Breast epithelium (tissue), 3 donors: ENCODE results near the gene AHNAK2.

Source experiments
- CTCF ChIP-seq, 3 donors: fragments of 450-650 bp; IDR thresholded peaks; one replicate each; pipeline ENCODE4 v1.5.1; 2016 to 2017; ENCODE audit warnings: antibody characterized with exemption in 3 of 3, mild to moderate bottlenecking in 3 of 3, moderate library complexity in 3 of 3
- POLR2A ChIP-seq: fragments of 450-650 bp; IDR thresholded peaks from one replicate; pipeline ENCODE4 v1.6.1; 2016; ENCODE audit warnings: antibody characterized with exemption, mild to moderate bottlenecking, moderate library complexity

DNA sequence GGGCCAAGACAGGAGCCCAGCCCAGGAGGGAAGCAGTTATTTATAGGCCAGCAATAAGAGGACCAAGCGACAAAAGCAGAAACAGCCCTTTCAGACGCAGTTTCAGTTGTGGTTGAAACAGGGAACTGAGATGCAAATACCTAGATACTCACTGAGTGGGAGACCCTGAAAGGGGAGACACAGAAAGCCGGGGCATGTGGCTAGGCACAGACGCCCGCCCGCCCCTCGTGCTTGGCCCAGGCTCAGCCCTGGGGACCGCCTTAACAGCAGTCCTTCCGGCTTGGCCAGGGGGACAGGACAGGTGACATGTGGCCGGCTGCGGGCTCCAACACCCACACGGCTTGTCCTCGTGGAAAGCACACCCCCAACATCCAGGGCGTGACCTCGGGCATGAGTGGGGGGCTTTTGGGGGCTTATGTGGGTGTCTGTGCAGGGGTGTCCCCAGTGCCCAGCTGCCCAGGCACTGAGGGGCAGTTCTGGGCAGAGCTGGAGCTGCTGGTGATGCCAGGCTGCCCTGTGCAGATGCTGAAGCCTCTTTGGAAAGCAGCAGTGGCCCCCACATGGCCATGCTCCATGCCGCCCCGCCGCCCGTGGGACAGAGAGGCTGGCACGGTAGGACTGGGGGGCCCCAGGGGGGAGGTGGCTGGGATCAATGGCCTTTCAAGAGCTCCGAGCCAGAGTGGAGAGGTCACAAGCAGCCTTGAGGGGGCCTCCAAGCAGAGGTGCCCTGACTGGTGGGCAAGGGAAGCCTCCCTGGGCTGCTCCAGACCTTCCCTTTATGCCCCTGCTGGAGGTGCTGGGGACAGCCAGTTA, 51.3 kb downstream of the AHNAK2 start:
- TF ChIP-seq CTCF (IDR thresholded peaks at IDR 0.05) (no peak), POLR2A (no peak)
